Upper lobe of left lung (tissue), 6 donors: ENCODE measurements around the gene CCDC38. TPM values are rescaled to one million over a fixed set of nuclear protein-coding genes. Genes with fewer than 3 reads are reported as not detected.
"Not testable (repeated sequence)": the region's sequence is repeated elsewhere in the genome, so short reads cannot be mapped to it uniquely, and the experiment has no call there.

Source experiments
- ATAC-seq, 2 donors: fragments of 200-7000 bp; cut with Tn5 transposase; one replicate each; pipeline ENCODE4 v1.9.1; 2022; ENCODE audit warnings: mild to moderate bottlenecking in 2 of 2, moderate library complexity in 2 of 2; ENCODE audit not compliant: low FRiP score in 2 of 2
- DNase-seq, 2 donors: peaks; one replicate each; pipeline ENCODE4 v3.0.0-alpha.2; 2019 to 2020
- H3K27ac ChIP-seq, 4 donors: fragments of 200-600 bp; sonication (generic); one replicate each; pipeline ENCODE4 v1.5.1; 2016 to 2019
- H3K27me3 ChIP-seq, 4 donors: fragments of 200-600 bp; sonication (generic); one replicate each; pipeline ENCODE4 v1.5.1; 2017 to 2019
- H3K36me3 ChIP-seq, 4 donors: fragments of 200-600 bp; sonication (generic); one replicate each; pipeline ENCODE4 v1.5.1; 2016 to 2019
- H3K4me1 ChIP-seq, 4 donors: fragments of 200-600 bp; sonication (generic); one replicate each; pipeline ENCODE4 v1.5.1; 2018 to 2019
- H3K4me3 ChIP-seq, 4 donors: fragments of 200-600 bp; sonication (generic); one replicate each; pipeline ENCODE4 v1.5.1; 2017 to 2019; ENCODE audit warnings: mild to moderate bottlenecking in 2 of 4, moderate library complexity in 1 of 4
- H3K9me3 ChIP-seq, 4 donors: fragments of 200-600 bp; sonication (generic); one replicate each; pipeline ENCODE4 v1.5.1; 2018 to 2019
- EP300 ChIP-seq, 4 donors: sonication (generic); formaldehyde crosslinking; IDR thresholded peaks; one replicate each; pipeline ENCODE4 v1.5.1; 2017; ENCODE audit warnings: antibody characterized with exemption in 4 of 4, control low read depth in 2 of 4
- POLR2A ChIP-seq, 4 donors: fragments of 450-650 bp; IDR thresholded peaks; one replicate each; pipeline ENCODE4 v1.5.1; 2016 to 2017; ENCODE audit warnings: antibody characterized with exemption in 4 of 4, mild to moderate bottlenecking in 2 of 4
- POLR2AphosphoS5 ChIP-seq, 2 donors: sonication (generic); formaldehyde crosslinking; IDR thresholded peaks; one replicate each; pipeline ENCODE4 v1.5.1; 2017; ENCODE audit warnings: antibody characterized with exemption in 2 of 2
- WGBS, 2 donors: methylation state at CpG; one replicate each; pipeline ENCODE4 v1.1.5; 2017 to 2018; 5-methylcytosine and 5-hydroxymethylcytosine counted together
- total RNA-seq, 6 donors: library from RNA; depleted of rRNA in 4 of 6; stranded (reverse); fragments of >200 nt in 4 of 6; gene quantifications; one replicate each; pipeline versions ENCODE4 v1.1.0 to v1.2.1, GENCODE V29; 2016 to 2021
- TF ChIP-seq, protein P1 (sequence below), 6 experiments: fragments of 450-650 bp in 4 of 6; fragments of 200-600 bp in 2 of 6; sonication (generic) in 2 of 6; IDR thresholded peaks; one replicate each; pipeline ENCODE4 v1.5.1; 2016 to 2019; ENCODE audit warnings: antibody characterized with exemption in 6 of 6
- donor health status: DM: no; HTN: no; CAD: no; lungs with moderate emphysema.
- donor health status: DM: no; HTN: yes; CAD: no; lungs with severe emphysema.

CCDC38 gene
- total RNA-seq, 6 donors from 2014 or later, result 0.13 to 0.14 TPM; not detected in 4

DNA sequence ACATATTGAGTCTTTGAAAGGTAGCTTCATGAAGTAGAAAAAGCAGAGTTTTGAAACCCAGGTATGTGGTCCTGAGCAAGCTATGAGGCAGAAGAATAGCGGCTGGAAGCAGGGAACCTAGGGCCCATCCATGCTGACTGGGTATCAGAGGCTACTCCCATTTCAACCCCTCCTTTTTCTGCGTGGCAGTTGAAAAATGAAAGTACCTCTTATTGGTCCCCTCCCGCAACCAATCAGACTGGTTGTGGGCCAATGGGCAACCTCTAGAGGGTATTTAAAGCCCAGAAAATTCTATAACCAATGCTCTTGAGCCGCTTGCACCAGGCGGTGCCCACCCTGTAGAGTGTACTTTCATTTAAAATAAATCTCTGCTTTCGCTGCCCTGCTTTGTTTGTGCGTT is 85.3 kb downstream of the CCDC38 start:
- DNase-seq (no peak), ATAC-seq (no peak)
- WGBS, 2 donors, result 95 to 96% methylated on average over 7 of the region's 7 CpGs
- Histone ChIP-seq H3K4me1 (peaks cover 14 to 25% (median 16%) of the 10 kb centered on the region in 4 donors), H3K4me3 (no peak overlapping the region), H3K27ac (no peak overlapping the region), H3K9me3 (no peaks in the 10 kb centered on the region), H3K27me3 (no peaks in the 10 kb centered on the region), H3K36me3 (peaks cover 3 to 10% (median 4%) of the 10 kb centered on the region in 4 donors)
- TF ChIP-seq, protein P1, sequence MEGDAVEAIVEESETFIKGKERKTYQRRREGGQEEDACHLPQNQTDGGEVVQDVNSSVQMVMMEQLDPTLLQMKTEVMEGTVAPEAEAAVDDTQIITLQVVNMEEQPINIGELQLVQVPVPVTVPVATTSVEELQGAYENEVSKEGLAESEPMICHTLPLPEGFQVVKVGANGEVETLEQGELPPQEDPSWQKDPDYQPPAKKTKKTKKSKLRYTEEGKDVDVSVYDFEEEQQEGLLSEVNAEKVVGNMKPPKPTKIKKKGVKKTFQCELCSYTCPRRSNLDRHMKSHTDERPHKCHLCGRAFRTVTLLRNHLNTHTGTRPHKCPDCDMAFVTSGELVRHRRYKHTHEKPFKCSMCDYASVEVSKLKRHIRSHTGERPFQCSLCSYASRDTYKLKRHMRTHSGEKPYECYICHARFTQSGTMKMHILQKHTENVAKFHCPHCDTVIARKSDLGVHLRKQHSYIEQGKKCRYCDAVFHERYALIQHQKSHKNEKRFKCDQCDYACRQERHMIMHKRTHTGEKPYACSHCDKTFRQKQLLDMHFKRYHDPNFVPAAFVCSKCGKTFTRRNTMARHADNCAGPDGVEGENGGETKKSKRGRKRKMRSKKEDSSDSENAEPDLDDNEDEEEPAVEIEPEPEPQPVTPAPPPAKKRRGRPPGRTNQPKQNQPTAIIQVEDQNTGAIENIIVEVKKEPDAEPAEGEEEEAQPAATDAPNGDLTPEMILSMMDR (IDR thresholded peaks at IDR 0.05), result no peak
- no peak for TF ChIP-seq POLR2A (IDR thresholded peaks at IDR 0.05)
- TF ChIP-seq EP300 (IDR thresholded peaks at IDR 0.05), result no peak
- no peak for TF ChIP-seq POLR2AphosphoS5 (IDR thresholded peaks at IDR 0.05)

DNA sequence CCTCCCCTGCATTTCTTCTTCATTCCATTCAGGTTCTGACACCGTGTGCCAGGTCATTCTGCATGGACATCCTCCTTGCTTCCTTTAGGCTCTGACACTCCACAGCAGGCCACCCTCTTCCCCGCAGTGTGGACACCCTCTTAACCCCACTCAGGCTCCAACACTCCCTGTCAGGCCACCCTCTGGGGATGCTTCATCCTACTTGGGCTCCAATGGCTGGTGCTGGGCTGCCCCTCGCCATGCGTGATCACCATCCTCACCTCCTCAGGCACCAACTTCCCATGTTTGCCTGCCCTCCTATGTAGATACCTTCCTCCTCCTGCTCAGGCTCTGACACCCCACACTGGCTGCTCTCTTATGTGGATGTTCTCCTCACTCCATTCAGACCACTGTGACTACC is 90.3 kb downstream of the CCDC38 start:
- no peaks in the 10 kb centered on the region for H3K36me3 ChIP-seq
- TF ChIP-seq, protein P1 (IDR thresholded peaks at IDR 0.05), result no peak
- no peak for TF ChIP-seq POLR2AphosphoS5 (IDR thresholded peaks at IDR 0.05)
- TF ChIP-seq EP300 (IDR thresholded peaks at IDR 0.05), result no peak
- TF ChIP-seq POLR2A (IDR thresholded peaks at IDR 0.05), result no peak
- no peak overlapping the region for H3K4me3 ChIP-seq
- H3K4me1 ChIP-seq, result peaks cover 0 to 7% (median 3%) of the 10 kb centered on the region in 4 donors
- peak in 1 of 2 donors; percentile 31 for ATAC-seq
- DNase-seq, result no peak
- H3K27ac ChIP-seq, result no peak overlapping the region
- 83 to 87% methylated on average over 4 of the region's 4 CpGs for WGBS, 2 donors
- no peaks in the 10 kb centered on the region for H3K27me3 ChIP-seq
- no peaks in the 10 kb centered on the region for H3K9me3 ChIP-seq

DNA sequence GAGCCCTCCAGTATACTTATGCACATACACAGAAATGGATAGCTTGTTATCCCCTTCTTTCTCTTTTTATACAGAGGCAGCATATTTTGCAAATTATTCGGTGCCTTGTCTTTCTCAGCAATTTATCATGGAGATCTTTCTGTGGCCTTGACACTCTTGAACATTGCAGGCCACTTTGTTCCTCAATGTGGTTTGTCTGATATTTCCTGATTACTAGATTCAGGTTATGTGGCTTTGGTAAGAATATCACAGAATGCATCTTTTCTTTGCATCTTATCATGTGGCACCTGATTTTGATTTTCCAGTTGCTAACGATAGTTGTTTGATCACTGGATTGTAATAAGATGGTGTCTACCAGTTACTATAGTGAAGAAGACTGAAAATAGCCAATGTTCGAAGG is 90.8 kb downstream of the CCDC38 start:
- ATAC-seq, result no peak

DNA sequence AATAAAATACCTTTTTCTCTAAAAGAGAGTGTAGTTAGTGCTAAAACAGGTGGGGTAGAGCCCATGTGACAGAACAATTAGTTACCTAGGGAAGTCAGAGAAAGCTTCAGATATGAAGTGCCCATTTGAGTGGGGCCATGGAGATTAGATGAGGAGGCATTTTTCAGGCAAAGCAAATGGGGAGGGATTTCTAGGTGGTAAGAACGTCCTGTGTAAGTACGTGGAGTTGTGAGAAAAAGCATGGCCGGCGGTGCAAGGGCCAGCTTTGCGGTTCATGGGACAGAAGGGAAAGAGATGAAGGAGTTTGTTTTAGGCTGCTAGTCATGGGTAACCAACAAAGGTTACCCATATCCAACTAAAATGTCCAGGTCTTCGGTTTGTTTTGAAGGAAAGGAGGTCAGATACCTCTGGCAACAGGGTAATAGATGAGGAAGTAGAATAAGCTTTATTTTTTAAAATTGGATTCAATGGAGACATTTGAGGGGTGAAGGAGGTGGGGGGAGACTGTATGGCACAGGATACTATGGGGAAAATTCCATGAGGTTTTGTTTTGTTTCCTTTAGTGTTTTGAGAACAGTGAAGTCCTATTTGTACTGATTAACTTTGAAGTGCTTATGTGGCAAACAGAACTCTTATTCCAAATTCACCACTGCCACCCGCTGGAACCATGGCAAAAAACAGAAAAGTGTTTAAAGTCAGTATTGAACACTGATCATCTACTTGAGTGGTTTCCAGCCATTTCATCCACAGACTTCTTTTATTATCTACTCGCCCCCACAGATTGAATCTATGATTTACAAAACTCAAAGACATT is 93.6 kb downstream of the CCDC38 start:
- TF ChIP-seq, protein P1 (IDR thresholded peaks at IDR 0.05), result peak in 3 of 6 experiments; percentile 43 to 50 (median 47)
- TF ChIP-seq EP300 (IDR thresholded peaks at IDR 0.05) (no peak), POLR2A (IDR thresholded peaks at IDR 0.05) (peak in 1 of 4 donors; percentile 43), POLR2AphosphoS5 (IDR thresholded peaks at IDR 0.05) (peak in 1 of 2 donors; percentile 8)
- Histone ChIP-seq H3K27ac (peak overlapping the region; percentile 56 to 73 (median 65)), H3K4me1 (peaks cover 0 to 7% (median 3%) of the 10 kb centered on the region in 4 donors), H3K4me3 (no peak overlapping the region), H3K27me3 (no peaks in the 10 kb centered on the region), H3K9me3 (no peaks in the 10 kb centered on the region), H3K36me3 (no peaks in the 10 kb centered on the region)
- WGBS, 2 donors, result 46 to 49% methylated on average over 8 of the region's 8 CpGs
- peak in 1 of 2 donors; percentile 40 for DNase-seq
- ATAC-seq, result peak; percentile 50 to 81

More for the DNA sequence above, 90.8 kb downstream of the CCDC38 start:
- 58 to 64% methylated on average over 3 of the region's 3 CpGs for WGBS, 2 donors
- no peak for TF ChIP-seq POLR2AphosphoS5 (IDR thresholded peaks at IDR 0.05)
- TF ChIP-seq EP300 (IDR thresholded peaks at IDR 0.05), result no peak
- no peak for TF ChIP-seq POLR2A (IDR thresholded peaks at IDR 0.05)
- TF ChIP-seq, protein P1 (IDR thresholded peaks at IDR 0.05), result no peak
- Histone ChIP-seq H3K4me1 (peaks cover 0 to 7% (median 3%) of the 10 kb centered on the region in 4 donors), H3K27me3 (no peaks in the 10 kb centered on the region), H3K36me3 (no peaks in the 10 kb centered on the region), H3K27ac (no peak overlapping the region), H3K9me3 (no peaks in the 10 kb centered on the region), H3K4me3 (no peak overlapping the region)
- no peak for DNase-seq

DNA sequence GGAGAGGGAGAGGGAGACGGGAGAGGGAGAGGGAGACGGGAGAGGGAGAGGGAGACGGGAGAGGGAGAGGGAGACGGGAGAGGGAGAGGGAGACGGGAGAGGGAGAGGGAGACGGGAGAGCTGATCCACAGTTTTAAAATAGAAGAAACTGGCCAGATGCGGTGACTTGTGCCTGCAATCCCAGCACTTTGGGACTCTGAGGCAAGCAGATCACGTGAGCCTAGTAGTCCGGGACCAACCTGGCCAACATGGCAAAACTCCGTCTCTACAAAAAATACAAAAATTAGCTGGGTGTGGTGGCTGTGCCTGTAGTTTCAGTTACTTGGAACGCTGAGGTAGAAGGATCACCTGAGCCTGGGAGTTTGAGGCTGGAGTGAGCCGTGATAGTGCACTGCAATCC is 100.0 kb downstream of the CCDC38 start:
- H3K9me3 ChIP-seq, H3K4me1 ChIP-seq, H3K27me3 ChIP-seq, ATAC-seq, H3K27ac ChIP-seq, H3K36me3 ChIP-seq, H3K4me3 ChIP-seq, DNase-seq: not testable (repeated sequence)
- WGBS, 2 donors, result 90 to 95% methylated on average over 5 to 6 of the region's 12 CpGs
